Astrocyte (in vitro differentiated cells and primary cell): Measurements from ENCODE around the gene CHRNA3. TPM values are rescaled to one million over a fixed set of nuclear protein-coding genes. Genes with fewer than 3 reads are reported as not detected.

Experiments used
- DNase-seq: peaks from one replicate; pipeline ENCODE4 v3.0.0-alpha.2; 2010; ENCODE audit warnings: low read depth
- FAIRE-seq: peaks from 2 replicates; lab custom pipeline; 2011; peaks lifted over from hg19 to GRCh38; lab: Jason Lieb, UNC
- H2AFZ ChIP-seq: 2 replicates; pipeline ENCODE4 v1.6.0; 2012; ENCODE audit warnings: low read depth, low read length, inconsistent platforms
- H3K27ac ChIP-seq: 2 replicates; pipeline ENCODE4 v1.5.1; 2011; ENCODE audit warnings: low read depth, low read length, inconsistent platforms
- H3K27me3 ChIP-seq: 2 replicates; pipeline ENCODE4 v1.6.0; 2011; ENCODE audit warnings: low read length, inconsistent platforms; ENCODE audit not compliant: insufficient read depth
- H3K36me3 ChIP-seq: 2 replicates; pipeline ENCODE4 v1.5.1; 2011; ENCODE audit warnings: low read length, inconsistent platforms; ENCODE audit not compliant: insufficient read depth
- H3K4me1 ChIP-seq: 2 replicates; pipeline ENCODE4 v1.5.1; 2011; ENCODE audit warnings: low read length, inconsistent platforms; ENCODE audit not compliant: insufficient read depth
- H3K4me2 ChIP-seq: 2 replicates; pipeline ENCODE4 v1.6.0; 2012; ENCODE audit warnings: low read length, inconsistent platforms
- H3K4me3 ChIP-seq: 2 replicates; pipeline ENCODE4 v1.5.1; 2011; ENCODE audit warnings: low read depth, mild to moderate bottlenecking, low read length, inconsistent platforms; ENCODE audit not compliant: insufficient read depth
- H3K79me2 ChIP-seq: 2 replicates; pipeline ENCODE4 v1.6.0; 2012; ENCODE audit warnings: mild to moderate bottlenecking, low read length, inconsistent platforms; ENCODE audit not compliant: insufficient read depth
- H3K9ac ChIP-seq: 2 replicates; pipeline ENCODE4 v1.6.0; 2012; ENCODE audit warnings: mild to moderate bottlenecking, low read length, inconsistent platforms
- H3K9me3 ChIP-seq: 2 replicates; pipeline ENCODE4 v1.5.1; 2012; ENCODE audit warnings: low read depth, mild to moderate bottlenecking, low read length, inconsistent platforms; ENCODE audit not compliant: insufficient read depth
- H4K20me1 ChIP-seq: 2 replicates; pipeline ENCODE4 v1.6.0; 2012; ENCODE audit warnings: low read length, inconsistent platforms; ENCODE audit not compliant: insufficient read depth
- H3K27ac Mint-ChIP-seq: one replicate; pipeline ENCODE4 v1.8.0; 2021; ENCODE audit warnings: mild to moderate bottlenecking, mixed read lengths; ENCODE audit not compliant: unreplicated experiment
- H3K27me3 Mint-ChIP-seq: one replicate; pipeline ENCODE4 v1.8.0; 2021; ENCODE audit warnings: low read depth, mixed read lengths; ENCODE audit not compliant: unreplicated experiment
- H3K36me3 Mint-ChIP-seq: one replicate; pipeline ENCODE4 v1.8.0; 2021; ENCODE audit warnings: low read depth, mixed read lengths; ENCODE audit not compliant: unreplicated experiment
- H3K4me1 Mint-ChIP-seq: one replicate; pipeline ENCODE4 v1.8.0; 2021; ENCODE audit warnings: low read depth, mixed read lengths; ENCODE audit not compliant: unreplicated experiment
- H3K4me3 Mint-ChIP-seq: one replicate; pipeline ENCODE4 v1.8.0; 2021; ENCODE audit warnings: mild to moderate bottlenecking, moderate library complexity, mixed read lengths; ENCODE audit not compliant: unreplicated experiment
- H3K9me3 Mint-ChIP-seq: one replicate; pipeline ENCODE4 v1.8.0; 2021; ENCODE audit warnings: mild to moderate bottlenecking, mixed read lengths; ENCODE audit not compliant: unreplicated experiment
- EZH2 ChIP-seq: IDR thresholded peaks from 2 replicates; pipeline ENCODE4 v1.6.1; 2012; ENCODE audit warnings: mild to moderate bottlenecking, low read length, inconsistent platforms; ENCODE audit not compliant: insufficient read depth
- total RNA-seq: library from RNA; stranded (reverse); gene quantifications from 2 replicates; pipeline ENCODE4 v1.2.1, GENCODE V29; 2021
- TF ChIP-seq, protein P1 (sequence below): IDR thresholded peaks from 2 replicates; pipeline ENCODE4 v1.5.1; 2011; ENCODE audit warnings: low read depth, mild to moderate bottlenecking, inconsistent platforms, low read length, moderate library complexity; ENCODE audit not compliant: insufficient read depth

CHRNA3 gene
- total RNA-seq, 1 donor from 2014 or later, result not detected

- Mint-ChIP-seq H3K4me3 (no peak overlapping the region), H3K9me3 (peaks cover 6% of the 10 kb centered on the region), H3K27me3 (peaks cover 76% of the 10 kb centered on the region), H3K27ac (no peak overlapping the region), H3K36me3 (peaks cover 3% of the 10 kb centered on the region), H3K4me1 (no peaks in the 10 kb centered on the region)
- no peaks in the 10 kb centered on the region for H3K9me3 ChIP-seq
- H3K36me3 ChIP-seq, result no peaks in the 10 kb centered on the region
- no peak overlapping the region for H3K4me2 ChIP-seq
- H2AFZ ChIP-seq, result no peak overlapping the region
- TF ChIP-seq EZH2, result no peak
- no peak overlapping the region for H3K9ac ChIP-seq
- H3K4me1 ChIP-seq, result no peaks in the 10 kb centered on the region
- no peak for FAIRE-seq
- no peak overlapping the region for H3K27ac ChIP-seq
- no peaks in the 10 kb centered on the region for H4K20me1 ChIP-seq
- DNase-seq, result no peak
- H3K27me3 ChIP-seq, result peaks cover 48% of the 10 kb centered on the region
- H3K79me2 ChIP-seq, result no peaks in the 10 kb centered on the region
- H3K4me3 ChIP-seq, result no peak overlapping the region
Measured at GRCh38 chr15:78626381-78626995, 5.7 kb upstream of the CHRNA3 start.

DNA sequence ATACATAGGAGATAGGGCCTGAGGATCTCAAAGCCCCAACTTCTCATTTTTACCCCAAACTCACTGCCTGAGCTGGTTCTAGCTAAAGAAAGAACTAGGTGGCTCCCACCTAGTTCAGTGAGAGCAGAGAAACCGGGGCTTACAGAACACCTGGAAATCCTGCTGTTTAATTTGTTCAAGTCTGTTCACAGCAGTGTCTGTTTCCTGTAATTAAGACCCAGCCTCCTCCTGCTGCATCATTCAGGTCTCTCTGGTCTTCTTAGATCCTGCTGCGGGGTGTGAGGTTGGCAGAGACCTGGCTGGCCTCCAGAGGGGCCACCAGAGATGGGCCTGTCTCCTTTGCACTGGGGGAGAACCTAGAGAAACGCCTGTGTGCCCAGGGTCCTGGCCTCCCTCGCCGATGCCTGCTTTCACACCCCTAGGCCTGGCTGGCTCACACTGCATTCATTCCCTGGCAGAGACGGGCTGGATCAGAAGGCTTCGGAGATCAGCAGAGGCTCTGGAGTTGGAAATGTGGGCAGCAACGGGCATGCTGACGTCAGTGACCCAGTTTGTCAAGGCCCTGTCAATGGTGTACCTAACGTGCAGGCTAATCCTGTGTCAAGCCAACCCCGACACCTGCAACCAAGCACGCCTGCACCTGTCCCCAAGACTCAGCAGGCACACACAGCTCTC, 4.9 kb upstream of the CHRNA3 start:
- Mint-ChIP-seq H3K36me3 (peaks cover 3% of the 10 kb centered on the region), H3K27ac (no peak overlapping the region), H3K27me3 (peaks cover 78% of the 10 kb centered on the region), H3K9me3 (peaks cover 6% of the 10 kb centered on the region), H3K4me3 (no peak overlapping the region), H3K4me1 (no peaks in the 10 kb centered on the region)
- no peak overlapping the region for H3K4me3 ChIP-seq
- no peaks in the 10 kb centered on the region for H3K4me1 ChIP-seq
- peaks cover 53% of the 10 kb centered on the region for H3K27me3 ChIP-seq
- no peaks in the 10 kb centered on the region for H3K36me3 ChIP-seq
- FAIRE-seq (no peak), DNase-seq (no peak)
- TF ChIP-seq, protein P1, sequence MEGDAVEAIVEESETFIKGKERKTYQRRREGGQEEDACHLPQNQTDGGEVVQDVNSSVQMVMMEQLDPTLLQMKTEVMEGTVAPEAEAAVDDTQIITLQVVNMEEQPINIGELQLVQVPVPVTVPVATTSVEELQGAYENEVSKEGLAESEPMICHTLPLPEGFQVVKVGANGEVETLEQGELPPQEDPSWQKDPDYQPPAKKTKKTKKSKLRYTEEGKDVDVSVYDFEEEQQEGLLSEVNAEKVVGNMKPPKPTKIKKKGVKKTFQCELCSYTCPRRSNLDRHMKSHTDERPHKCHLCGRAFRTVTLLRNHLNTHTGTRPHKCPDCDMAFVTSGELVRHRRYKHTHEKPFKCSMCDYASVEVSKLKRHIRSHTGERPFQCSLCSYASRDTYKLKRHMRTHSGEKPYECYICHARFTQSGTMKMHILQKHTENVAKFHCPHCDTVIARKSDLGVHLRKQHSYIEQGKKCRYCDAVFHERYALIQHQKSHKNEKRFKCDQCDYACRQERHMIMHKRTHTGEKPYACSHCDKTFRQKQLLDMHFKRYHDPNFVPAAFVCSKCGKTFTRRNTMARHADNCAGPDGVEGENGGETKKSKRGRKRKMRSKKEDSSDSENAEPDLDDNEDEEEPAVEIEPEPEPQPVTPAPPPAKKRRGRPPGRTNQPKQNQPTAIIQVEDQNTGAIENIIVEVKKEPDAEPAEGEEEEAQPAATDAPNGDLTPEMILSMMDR, result no peak
- no peak for TF ChIP-seq EZH2
- H2AFZ ChIP-seq, result no peak overlapping the region
- H4K20me1 ChIP-seq, result no peaks in the 10 kb centered on the region
- H3K4me2 ChIP-seq, result no peak overlapping the region
- no peak overlapping the region for H3K27ac ChIP-seq
- no peaks in the 10 kb centered on the region for H3K79me2 ChIP-seq
- H3K9ac ChIP-seq, result no peak overlapping the region
- H3K9me3 ChIP-seq, result no peaks in the 10 kb centered on the region

GRCh38 chr15:78624651-78625590, 4.1 kb upstream of the CHRNA3 start:
- H3K9me3 Mint-ChIP-seq, result peaks cover 6% of the 10 kb centered on the region

More at GRCh38 chr15:78624651-78625590, 4.1 kb upstream of the CHRNA3 start:
- Histone ChIP-seq H3K9me3 (no peaks in the 10 kb centered on the region), H3K4me2 (no peak overlapping the region), H3K4me3 (no peak overlapping the region), H3K4me1 (no peaks in the 10 kb centered on the region), H4K20me1 (no peaks in the 10 kb centered on the region), H3K27me3 (peaks cover 58% of the 10 kb centered on the region), H2AFZ (no peak overlapping the region), H3K79me2 (no peaks in the 10 kb centered on the region), H3K27ac (no peak overlapping the region), H3K9ac (no peak overlapping the region), H3K36me3 (no peaks in the 10 kb centered on the region)
- H3K4me1 Mint-ChIP-seq, result no peaks in the 10 kb centered on the region
- TF ChIP-seq EZH2, result no peak
- TF ChIP-seq, protein P1, result no peak
- no peak for FAIRE-seq
- no peak overlapping the region for H3K4me3 Mint-ChIP-seq
- H3K27ac Mint-ChIP-seq, result no peak overlapping the region
- peaks cover 78% of the 10 kb centered on the region for H3K27me3 Mint-ChIP-seq
- no peak for DNase-seq
- H3K36me3 Mint-ChIP-seq, result peaks cover 3% of the 10 kb centered on the region
